GM18505 (cell line): ENCODE measurements around the gene MADD.
"Not testable (repeated sequence)": the region's sequence is repeated elsewhere in the genome, so short reads cannot be mapped to it uniquely, and the experiment has no call there.

ENCODE experiments used
- ATAC-seq: cut with Tn5 transposase; IDR thresholded peaks from one replicate; pipeline ENCODE4 v1.9.1; 2021; ENCODE audit not compliant: unreplicated experiment
- POLR2A ChIP-seq: IDR thresholded peaks from 4 replicates; pipeline ENCODE4 v1.6.1; 2011; ENCODE audit warnings: borderline replicate concordance; ENCODE audit not compliant: insufficient read depth, insufficient read length; ENCODE audit errors: extremely low read depth

MADD gene

GRCh38 chr11:47329431-47329986 lies 59.6 kb downstream of the MADD start:
- no peak for ATAC-seq
- no peak for TF ChIP-seq POLR2A

- no peak for ATAC-seq
These were observed 60.3 kb downstream of the MADD start for GRCh38 chr11:47329987-47330931.

GRCh38 chr11:47331454-47332302 lies 61.7 kb downstream of the MADD start:
- no peak for TF ChIP-seq POLR2A
- no peak for ATAC-seq

More at GRCh38 chr11:47329987-47330931, 60.3 kb downstream of the MADD start:
- TF ChIP-seq POLR2A = no peak

- ATAC-seq = no peak
- TF ChIP-seq POLR2A = no peak
These were observed 62.4 kb downstream of the MADD start for GRCh38 chr11:47332303-47332711.

GRCh38 chr11:47332791-47333525 lies 63.0 kb downstream of the MADD start:
- no peak for TF ChIP-seq POLR2A
- no peak for ATAC-seq

- no peak for TF ChIP-seq POLR2A
- no peak for ATAC-seq
These were observed 63.6 kb downstream of the MADD start for GRCh38 chr11:47333526-47333845.

GRCh38 chr11:47333886-47334443 lies 64.0 kb downstream of the MADD start:
- no peak for ATAC-seq
- TF ChIP-seq POLR2A = no peak

- ATAC-seq = not testable (repeated sequence)
These were observed 64.9 kb downstream of the MADD start for GRCh38 chr11:47334699-47335411.

GRCh38 chr11:47335733-47336132 lies 65.8 kb downstream of the MADD start:
- no peak for ATAC-seq
- TF ChIP-seq POLR2A = no peak

GRCh38 chr11:47336595-47336994 lies 66.7 kb downstream of the MADD start:
- no peak for TF ChIP-seq POLR2A
- no peak for ATAC-seq

GRCh38 chr11:47337229-47337924 lies 67.4 kb downstream of the MADD start:
- TF ChIP-seq POLR2A = no peak

GRCh38 chr11:47338396-47339241 lies 68.7 kb downstream of the MADD start:
- no peak for TF ChIP-seq POLR2A
- ATAC-seq = no peak

More at GRCh38 chr11:47337229-47337924, 67.4 kb downstream of the MADD start:
- no peak for ATAC-seq
